ENCODE results near the gene CTSC. TPM values are rescaled to one million over a fixed set of nuclear protein-coding genes. Genes with fewer than 3 reads are reported as not detected.

Gene CTSC
- total RNA-seq, 2 experiments from 2014 or later, result 19.1 to 22.2 TPM

GRCh38 chr11:88295028-88295427, 42.5 kb downstream of the CTSC start:
- no peak for DNase-seq
- intact Hi-C loops (cut with micrococcal nuclease), result no loop called here
- CTCF ChIA-PET, result interaction anchor here (0.6 to 1.2 kb wide), 4 partner anchors 21 to 572 kb away, joined by 3 to 5 read pairs (median 4); no protein-coding TSS in a partner anchor
- Mint-ChIP-seq H3K9me3 (no peaks in the 10 kb centered on the region), H3K4me3 (no peak overlapping the region), H3K27ac (no peak overlapping the region), H3K27me3 (ENCODE audit: low read depth) (no peaks in the 10 kb centered on the region), H3K4me1 (ENCODE audit: low read depth) (peaks cover 7% of the 10 kb centered on the region), H3K36me3 (ENCODE audit: low read depth) (peaks cover 27% of the 10 kb centered on the region)

DNA sequence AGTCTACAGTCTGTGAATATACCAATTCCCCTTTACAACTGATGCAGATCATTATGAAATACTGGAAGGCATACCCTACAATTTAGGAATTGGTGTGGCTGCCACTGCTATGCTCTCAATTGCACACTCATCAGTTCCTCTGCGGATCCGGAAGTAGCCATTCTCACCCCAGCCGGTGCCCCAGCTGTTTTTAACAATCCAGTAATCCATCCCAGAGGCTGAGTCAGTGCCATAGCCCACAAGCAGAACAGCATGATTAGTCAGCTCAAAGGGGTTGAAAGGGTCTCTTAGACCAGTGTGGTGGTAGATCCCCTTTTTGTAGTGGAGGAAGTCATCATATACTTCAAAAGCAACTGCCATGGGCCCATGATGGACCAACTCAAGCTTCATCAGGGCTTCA, 43.6 kb downstream of the CTSC start:
- H3K27ac Mint-ChIP-seq, result no peak overlapping the region
- CTCF ChIA-PET, result interaction anchor here (0.9 kb wide), 1 partner anchor 250 kb away, joined by 3 read pairs; no protein-coding TSS in a partner anchor
- H3K27me3 Mint-ChIP-seq (ENCODE audit: low read depth), result no peaks in the 10 kb centered on the region
- no peaks in the 10 kb centered on the region for H3K9me3 Mint-ChIP-seq
- H3K36me3 Mint-ChIP-seq (ENCODE audit: low read depth), result peaks cover 27% of the 10 kb centered on the region
- intact Hi-C loops (cut with micrococcal nuclease), result no loop called here
- H3K4me1 Mint-ChIP-seq (ENCODE audit: low read depth), result peaks cover 7% of the 10 kb centered on the region
- no peak overlapping the region for H3K4me3 Mint-ChIP-seq
- no peak for DNase-seq

DNA sequence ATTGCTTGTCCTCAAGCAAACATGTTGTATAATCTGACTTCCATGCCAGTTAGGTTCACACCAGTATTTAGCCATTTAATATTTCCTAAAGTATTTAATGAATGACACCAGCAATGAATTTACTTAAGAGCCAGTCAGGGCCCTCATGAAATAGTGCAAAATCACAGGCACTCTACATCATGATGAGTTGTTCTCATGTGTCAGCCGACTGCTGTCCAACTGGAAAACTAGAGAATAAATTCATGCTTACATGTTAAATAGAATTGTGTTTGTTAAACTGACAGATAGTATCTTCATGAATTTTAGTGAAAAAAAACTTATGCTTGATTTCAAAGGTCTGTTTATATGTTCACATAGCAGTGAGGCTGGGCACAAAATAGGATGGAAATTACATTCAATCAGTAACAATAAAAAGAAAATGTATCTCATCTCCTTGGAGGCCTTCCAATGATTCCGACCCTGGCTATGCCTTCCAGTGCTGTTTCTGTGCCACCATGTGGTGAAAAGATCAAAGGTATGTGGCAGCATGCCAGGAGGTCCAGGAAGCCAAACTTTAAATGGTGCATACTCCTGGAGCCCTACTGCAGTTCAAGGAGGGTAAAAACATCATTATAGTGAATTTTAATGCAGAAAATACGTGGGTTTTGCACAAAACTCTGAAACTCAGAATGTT, 45.2 kb downstream of the CTSC start:
- Mint-ChIP-seq H3K4me1 (ENCODE audit: low read depth) (peaks cover 8% of the 10 kb centered on the region), H3K27me3 (ENCODE audit: low read depth) (no peaks in the 10 kb centered on the region), H3K27ac (no peak overlapping the region), H3K4me3 (no peak overlapping the region), H3K36me3 (ENCODE audit: low read depth) (peaks cover 38% of the 10 kb centered on the region), H3K9me3 (no peaks in the 10 kb centered on the region)
- intact Hi-C loops (cut with micrococcal nuclease), result no loop called here
- DNase-seq, result no peak
- CTCF ChIA-PET, result no interaction called here

- no peaks in the 10 kb centered on the region for H3K27me3 Mint-ChIP-seq (ENCODE audit: low read depth)
- no peak overlapping the region for H3K4me3 Mint-ChIP-seq
- H3K27ac Mint-ChIP-seq, result no peak overlapping the region
- intact Hi-C loops (cut with micrococcal nuclease), result loop anchor here (10.0 kb wide), 1 partner anchor 184 kb away; no protein-coding TSS in a partner anchor
- CTCF ChIA-PET, result no interaction called here
- H3K4me1 Mint-ChIP-seq (ENCODE audit: low read depth), result peaks cover 3% of the 10 kb centered on the region
- peaks cover 23% of the 10 kb centered on the region for H3K36me3 Mint-ChIP-seq (ENCODE audit: low read depth)
- H3K9me3 Mint-ChIP-seq, result no peaks in the 10 kb centered on the region
- DNase-seq, result no peak
These were observed 49.0 kb downstream of the CTSC start for GRCh38 chr11:88288560-88288959.

DNA sequence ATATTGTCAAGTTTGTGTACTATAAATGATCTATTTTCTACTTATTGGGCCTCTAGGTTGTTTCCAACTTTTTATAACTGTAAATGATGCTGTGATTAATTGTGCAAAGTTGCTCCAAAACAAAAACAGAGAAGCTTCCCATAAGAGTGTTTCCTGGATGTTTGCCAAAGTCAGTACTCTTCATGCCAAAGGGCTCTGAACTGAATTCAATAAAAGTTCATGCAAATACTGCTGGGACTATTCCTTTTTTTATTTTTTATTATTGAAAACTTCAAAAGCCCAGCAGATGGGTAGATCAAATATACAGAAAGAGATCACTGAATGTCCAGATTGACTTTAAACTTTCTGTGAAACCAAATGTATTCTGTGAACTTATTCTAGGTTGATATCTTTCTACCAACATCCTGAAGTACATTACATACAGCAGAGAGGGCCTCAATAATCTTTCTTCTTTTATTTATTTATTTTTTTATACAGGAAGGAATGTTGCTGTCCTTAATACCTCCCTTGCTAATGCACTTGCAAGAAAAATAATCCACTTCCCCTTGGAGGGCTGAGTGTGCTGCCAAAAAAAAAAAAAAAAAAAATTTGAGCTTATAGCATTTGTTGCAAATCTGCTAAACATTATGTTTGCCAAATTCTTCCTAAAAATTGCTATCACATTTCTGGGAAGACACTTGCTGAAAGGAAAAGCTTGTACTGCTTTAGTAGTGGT, 53.0 kb downstream of the CTSC start:
- intact Hi-C loops (cut with micrococcal nuclease), result loop anchor here (10.0 kb wide), 1 partner anchor 180 kb away; no protein-coding TSS in a partner anchor
- peaks cover 2% of the 10 kb centered on the region for H3K4me1 Mint-ChIP-seq (ENCODE audit: low read depth)

GRCh38 chr11:88282747-88283515, 54.6 kb downstream of the CTSC start:
- no peak overlapping the region for H3K27ac Mint-ChIP-seq
- no peaks in the 10 kb centered on the region for H3K27me3 Mint-ChIP-seq (ENCODE audit: low read depth)
- intact Hi-C loops (cut with micrococcal nuclease), result loop anchor here (10.0 kb wide), 1 partner anchor 178 kb away; no protein-coding TSS in a partner anchor
- CTCF ChIA-PET, result no interaction called here
- DNase-seq, result no peak
- no peak overlapping the region for H3K4me3 Mint-ChIP-seq
- peaks cover 9% of the 10 kb centered on the region for H3K36me3 Mint-ChIP-seq (ENCODE audit: low read depth)
- no peaks in the 10 kb centered on the region for H3K4me1 Mint-ChIP-seq (ENCODE audit: low read depth)
- peaks cover 4% of the 10 kb centered on the region for H3K9me3 Mint-ChIP-seq

More for the DNA sequence above, 53.0 kb downstream of the CTSC start:
- Mint-ChIP-seq H3K9me3 (no peaks in the 10 kb centered on the region), H3K27ac (no peak overlapping the region), H3K4me3 (no peak overlapping the region), H3K27me3 (ENCODE audit: low read depth) (no peaks in the 10 kb centered on the region), H3K36me3 (ENCODE audit: low read depth) (peaks cover 16% of the 10 kb centered on the region)
- DNase-seq, result no peak
- CTCF ChIA-PET, result interaction anchor here (0.9 kb wide), 1 partner anchor 30 kb away, joined by 3 read pairs; no protein-coding TSS in a partner anchor

GRCh38 chr11:88281317-88281712, 56.2 kb downstream of the CTSC start:
- intact Hi-C loops (cut with micrococcal nuclease), result loop anchor here (10.0 kb wide), 1 partner anchor 177 kb away; no protein-coding TSS in a partner anchor
- Mint-ChIP-seq H3K4me3 (no peak overlapping the region), H3K4me1 (ENCODE audit: low read depth) (no peaks in the 10 kb centered on the region), H3K27me3 (ENCODE audit: low read depth) (no peaks in the 10 kb centered on the region), H3K36me3 (ENCODE audit: low read depth) (peaks cover 4% of the 10 kb centered on the region), H3K27ac (no peak overlapping the region), H3K9me3 (peaks cover 4% of the 10 kb centered on the region)
- DNase-seq, result no peak
- CTCF ChIA-PET, result no interaction called here

DNA sequence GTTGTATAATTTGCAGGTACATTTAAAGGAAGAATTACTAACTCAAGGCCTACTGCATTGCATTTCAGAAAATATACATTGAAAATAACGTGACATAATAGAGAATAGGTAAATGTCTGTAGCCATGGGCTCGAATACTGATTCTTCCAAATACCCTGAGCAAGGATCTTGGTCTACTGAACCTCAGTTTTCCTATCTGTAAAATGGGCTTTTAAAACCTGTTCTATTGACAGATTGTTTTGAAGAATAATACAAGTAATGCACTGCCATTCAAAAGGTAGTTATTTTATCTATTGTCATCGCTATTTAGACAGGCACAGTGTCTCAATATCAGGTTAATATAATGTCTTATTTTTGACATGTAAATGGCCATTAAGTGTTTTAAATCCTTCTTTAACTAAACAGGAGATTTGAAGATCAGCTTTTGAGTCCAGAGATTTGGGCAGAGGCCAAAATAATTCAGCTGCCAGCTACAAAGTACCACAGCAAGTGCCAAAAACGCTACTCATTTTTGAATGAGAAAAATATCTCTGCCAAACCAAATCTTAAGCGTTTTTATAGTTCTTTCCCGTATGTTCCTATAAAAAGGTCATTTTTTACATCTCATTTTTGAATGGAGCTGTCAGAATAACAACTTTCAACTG, 56.7 kb downstream of the CTSC start:
- no peak for DNase-seq
- CTCF ChIA-PET, result no interaction called here
- H3K27ac Mint-ChIP-seq, result no peak overlapping the region
- peaks cover 4% of the 10 kb centered on the region for H3K36me3 Mint-ChIP-seq (ENCODE audit: low read depth)
- peaks cover 4% of the 10 kb centered on the region for H3K9me3 Mint-ChIP-seq
- H3K4me1 Mint-ChIP-seq (ENCODE audit: low read depth), result no peaks in the 10 kb centered on the region
- H3K27me3 Mint-ChIP-seq (ENCODE audit: low read depth), result no peaks in the 10 kb centered on the region
- intact Hi-C loops (cut with micrococcal nuclease), result loop anchor here (10.0 kb wide), 1 partner anchor 176 kb away; no protein-coding TSS in a partner anchor
- no peak overlapping the region for H3K4me3 Mint-ChIP-seq

DNA sequence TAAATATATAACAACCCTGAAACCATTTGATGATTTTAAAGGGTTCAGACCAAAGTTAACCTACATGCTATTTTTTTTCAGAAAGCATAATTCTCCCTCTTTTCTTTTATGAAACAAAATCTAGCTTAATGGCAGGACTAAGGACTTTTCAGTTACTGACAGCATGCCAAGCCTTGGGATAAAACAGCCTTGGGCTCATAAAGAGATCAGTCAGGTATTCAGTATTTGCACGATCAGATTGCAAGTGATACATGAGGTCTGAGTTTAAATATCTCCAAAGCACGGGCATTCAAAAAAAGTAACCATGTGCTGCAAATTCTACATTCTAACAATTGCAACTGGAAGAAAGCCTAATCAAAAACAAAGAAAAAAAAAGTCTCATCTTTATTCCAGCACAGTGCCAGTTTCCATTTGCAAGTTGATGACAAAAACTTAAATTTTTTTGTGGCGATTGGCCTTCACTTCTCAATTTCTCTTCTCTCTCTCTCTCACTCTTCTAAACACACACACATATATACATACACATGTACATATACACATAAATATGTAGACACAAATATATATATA, 60.1 kb downstream of the CTSC start:
- Mint-ChIP-seq H3K4me3 (no peak overlapping the region), H3K4me1 (ENCODE audit: low read depth) (no peaks in the 10 kb centered on the region), H3K27me3 (ENCODE audit: low read depth) (no peaks in the 10 kb centered on the region), H3K36me3 (ENCODE audit: low read depth) (no peaks in the 10 kb centered on the region), H3K9me3 (peaks cover 4% of the 10 kb centered on the region), H3K27ac (no peak overlapping the region)
- DNase-seq, result no peak
- CTCF ChIA-PET, result no interaction called here
- intact Hi-C loops (cut with micrococcal nuclease), result no loop called here

DNA sequence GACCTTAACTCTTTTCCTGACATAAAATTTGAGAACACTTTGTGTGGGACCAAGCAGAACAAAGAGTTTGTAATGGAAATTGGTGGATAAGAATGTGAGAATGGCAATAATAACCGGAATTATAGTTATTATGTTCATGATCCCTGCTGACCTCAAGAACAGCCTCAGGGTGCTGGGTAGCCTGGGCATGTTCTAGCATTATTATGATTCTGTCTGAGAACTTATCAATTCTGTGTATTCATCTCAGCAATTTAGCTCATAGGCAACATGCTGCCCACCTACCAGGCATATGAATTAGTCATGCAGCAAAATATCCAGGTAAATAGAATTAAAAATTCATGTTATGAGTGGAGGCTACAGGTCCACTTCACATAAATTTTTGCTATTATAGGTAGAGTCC, 61.9 kb downstream of the CTSC start:
- Mint-ChIP-seq H3K36me3 (ENCODE audit: low read depth) (no peaks in the 10 kb centered on the region), H3K4me3 (no peak overlapping the region), H3K27me3 (ENCODE audit: low read depth) (no peaks in the 10 kb centered on the region), H3K4me1 (ENCODE audit: low read depth) (no peaks in the 10 kb centered on the region), H3K9me3 (peaks cover 4% of the 10 kb centered on the region), H3K27ac (no peak overlapping the region)
- CTCF ChIA-PET, result no interaction called here
- intact Hi-C loops (cut with micrococcal nuclease), result no loop called here
- DNase-seq, result no peak

DNA sequence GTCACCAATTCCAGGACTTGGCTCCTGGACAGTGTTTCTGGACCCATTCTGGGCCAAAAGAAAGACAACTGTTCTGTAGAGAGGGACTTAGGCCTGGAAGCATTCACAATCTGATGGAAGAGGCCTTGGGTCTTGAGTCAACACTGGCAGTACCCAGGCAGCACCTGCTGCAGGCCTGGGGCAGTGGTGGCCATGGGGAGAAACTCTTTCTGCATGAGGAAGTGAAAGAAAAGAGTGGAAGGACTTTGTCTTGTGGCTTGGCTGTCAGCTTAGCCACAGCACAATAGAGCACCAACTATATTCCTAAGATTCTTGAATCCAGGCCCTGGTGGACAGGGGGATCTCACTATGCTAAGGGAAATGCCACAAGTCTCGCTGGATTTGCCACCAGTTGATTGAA, 70.6 kb downstream of the CTSC start:
- H3K4me1 Mint-ChIP-seq (ENCODE audit: low read depth), result no peaks in the 10 kb centered on the region
- H3K9me3 Mint-ChIP-seq, result peaks cover 7% of the 10 kb centered on the region
- CTCF ChIA-PET, result no interaction called here
- H3K36me3 Mint-ChIP-seq (ENCODE audit: low read depth), result peaks cover 31% of the 10 kb centered on the region
- H3K27ac Mint-ChIP-seq, result no peak overlapping the region
- H3K4me3 Mint-ChIP-seq, result no peak overlapping the region
- no peaks in the 10 kb centered on the region for H3K27me3 Mint-ChIP-seq (ENCODE audit: low read depth)
- intact Hi-C loops (cut with micrococcal nuclease), result no loop called here
- no peak for DNase-seq

GRCh38 chr11:88266157-88266556, 71.4 kb downstream of the CTSC start:
- intact Hi-C loops (cut with micrococcal nuclease), result no loop called here
- H3K27ac Mint-ChIP-seq, result no peak overlapping the region
- CTCF ChIA-PET, result no interaction called here
- DNase-seq, result no peak
- no peaks in the 10 kb centered on the region for H3K27me3 Mint-ChIP-seq (ENCODE audit: low read depth)
- H3K4me1 Mint-ChIP-seq (ENCODE audit: low read depth), result no peaks in the 10 kb centered on the region
- H3K4me3 Mint-ChIP-seq, result no peak overlapping the region
- peaks cover 14% of the 10 kb centered on the region for H3K9me3 Mint-ChIP-seq
- peaks cover 32% of the 10 kb centered on the region for H3K36me3 Mint-ChIP-seq (ENCODE audit: low read depth)
